ENCODE results near the gene ZNF320. TPM values are rescaled to one million over a fixed set of nuclear protein-coding genes. Genes with fewer than 3 reads are reported as not detected.
"Not testable (repeated sequence)": the region's sequence is repeated elsewhere in the genome, so short reads cannot be mapped to it uniquely, and the experiment has no call there.

ZNF320 gene
- total RNA-seq, 1 donor from 2014 or later, result 38.1 TPM

DNA sequence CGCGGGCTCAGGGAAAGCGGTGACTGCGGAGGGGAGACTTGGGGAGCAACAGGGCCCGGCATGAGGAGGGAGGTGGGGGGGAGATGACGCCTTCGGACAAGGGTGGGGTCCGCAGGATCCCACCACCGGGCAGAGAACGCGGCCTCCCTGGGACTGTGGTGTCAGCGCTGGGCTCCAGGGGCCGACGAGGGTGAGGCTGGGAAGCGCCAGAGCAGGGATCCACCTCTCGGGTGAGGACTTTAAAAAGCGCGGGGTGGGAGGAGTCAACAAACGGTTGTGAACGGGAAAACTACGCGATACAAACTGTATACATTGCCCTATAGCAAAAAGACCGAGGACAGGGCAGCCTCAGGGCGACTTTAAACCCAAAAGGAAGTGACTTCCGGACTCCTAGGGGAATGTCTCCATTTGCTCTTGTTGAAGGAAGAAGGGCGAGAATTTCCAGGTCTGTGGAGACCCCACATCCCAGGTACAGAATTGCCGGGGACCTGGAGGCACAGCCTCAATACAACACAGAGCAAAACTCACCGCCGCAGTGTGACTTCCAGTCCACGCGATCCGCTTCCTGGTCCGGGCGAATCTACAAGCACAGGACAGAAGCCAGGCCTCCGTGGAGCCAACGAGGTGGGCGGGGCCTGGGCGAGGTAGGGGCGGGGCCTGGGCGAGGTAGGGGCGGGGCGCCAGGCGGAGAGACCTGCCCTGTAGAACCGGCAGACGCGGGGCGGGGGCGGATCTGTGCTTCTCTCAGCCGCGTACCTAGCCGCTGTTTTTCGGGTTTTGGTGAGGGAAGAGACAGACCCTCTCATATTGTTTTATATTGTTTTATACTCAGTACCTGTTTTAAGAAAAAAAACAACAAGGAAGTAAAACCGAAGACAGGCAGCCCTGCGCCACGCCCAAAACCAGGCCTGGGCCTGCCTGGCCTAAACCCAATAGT lies 25.7 kb upstream of the ZNF320 start, which contains the start of gene ZNF888:
TSS of gene ZNF888 (minus strand) at position 588 of the 937 bp plus-strand sequence. CDS start 5,555 bp downstream, outside the sequence.
- Mint-ChIP-seq H3K4me3 (peak within 1 kb of the TSS; percentile 94), H3K27me3 (ENCODE audit: low read depth) (no peaks in the 10 kb centered on the region), H3K9me3 (no peaks in the 10 kb centered on the region), H3K27ac (ENCODE audit: unreplicated experiment) (peak within 1 kb of the TSS; percentile 98), H3K36me3 (ENCODE audit: low read depth) (peaks cover 19% of the 10 kb centered on the region), H3K4me1 (peaks cover 34% of the 10 kb centered on the region)
- peak; percentile 70 for DNase-seq (ENCODE audit: low read depth, low spot score)
- TF ChIP-seq, protein P1, sequence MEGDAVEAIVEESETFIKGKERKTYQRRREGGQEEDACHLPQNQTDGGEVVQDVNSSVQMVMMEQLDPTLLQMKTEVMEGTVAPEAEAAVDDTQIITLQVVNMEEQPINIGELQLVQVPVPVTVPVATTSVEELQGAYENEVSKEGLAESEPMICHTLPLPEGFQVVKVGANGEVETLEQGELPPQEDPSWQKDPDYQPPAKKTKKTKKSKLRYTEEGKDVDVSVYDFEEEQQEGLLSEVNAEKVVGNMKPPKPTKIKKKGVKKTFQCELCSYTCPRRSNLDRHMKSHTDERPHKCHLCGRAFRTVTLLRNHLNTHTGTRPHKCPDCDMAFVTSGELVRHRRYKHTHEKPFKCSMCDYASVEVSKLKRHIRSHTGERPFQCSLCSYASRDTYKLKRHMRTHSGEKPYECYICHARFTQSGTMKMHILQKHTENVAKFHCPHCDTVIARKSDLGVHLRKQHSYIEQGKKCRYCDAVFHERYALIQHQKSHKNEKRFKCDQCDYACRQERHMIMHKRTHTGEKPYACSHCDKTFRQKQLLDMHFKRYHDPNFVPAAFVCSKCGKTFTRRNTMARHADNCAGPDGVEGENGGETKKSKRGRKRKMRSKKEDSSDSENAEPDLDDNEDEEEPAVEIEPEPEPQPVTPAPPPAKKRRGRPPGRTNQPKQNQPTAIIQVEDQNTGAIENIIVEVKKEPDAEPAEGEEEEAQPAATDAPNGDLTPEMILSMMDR (conservative IDR thresholded peaks at IDR 0.05), result no peak

DNA sequence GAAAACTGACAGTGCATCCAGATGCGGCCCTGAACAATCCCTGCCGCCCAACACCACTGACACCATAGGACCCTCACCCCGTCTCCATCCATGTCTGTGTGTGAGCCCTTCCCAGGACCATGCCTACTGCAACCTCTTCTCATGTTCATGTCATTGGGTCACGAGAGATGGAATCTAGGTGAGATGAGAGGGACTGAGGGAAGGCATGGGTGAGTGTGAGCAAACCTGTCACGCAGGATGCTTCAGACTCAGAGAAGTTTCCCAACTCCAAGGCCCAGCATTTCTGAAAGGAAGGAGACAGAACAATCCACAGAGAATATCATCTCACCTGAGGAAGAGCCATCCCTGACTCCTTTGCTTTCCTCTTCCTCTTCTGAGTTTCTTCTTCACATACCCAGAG lies 20.1 kb upstream of the ZNF320 start:
- peaks cover 17% of the 10 kb centered on the region for H3K4me1 Mint-ChIP-seq
- no peaks in the 10 kb centered on the region for H3K9me3 Mint-ChIP-seq
- H3K27ac Mint-ChIP-seq (ENCODE audit: unreplicated experiment), result peak overlapping the region; percentile 79
- DNase-seq (ENCODE audit: low read depth, low spot score), result no peak
- H3K27me3 Mint-ChIP-seq (ENCODE audit: low read depth), result no peaks in the 10 kb centered on the region
- H3K4me3 Mint-ChIP-seq, result peak overlapping the region; percentile 43
- peaks cover 17% of the 10 kb centered on the region for H3K36me3 Mint-ChIP-seq (ENCODE audit: low read depth)
- TF ChIP-seq, protein P1 (conservative IDR thresholded peaks at IDR 0.05), result no peak

DNA sequence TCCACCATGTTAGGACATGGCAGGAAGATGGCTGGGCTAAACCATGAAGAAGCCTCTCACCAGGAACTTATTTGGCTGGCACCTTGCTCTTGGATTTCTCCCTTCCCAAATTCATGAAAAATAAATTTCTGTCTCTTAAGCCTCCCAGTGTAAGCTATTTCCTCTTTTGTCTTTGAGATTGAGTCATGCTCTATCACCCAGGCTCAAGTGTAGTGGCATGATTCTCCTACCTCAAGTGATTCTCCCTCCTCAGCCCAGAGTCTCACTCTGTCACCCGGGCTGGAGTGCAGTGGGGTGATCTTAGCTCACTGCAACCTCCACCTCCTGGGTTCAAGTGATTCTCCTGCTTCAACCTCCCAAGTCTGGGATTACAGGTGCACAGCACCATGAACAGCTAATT lies 13.2 kb upstream of the ZNF320 start:
- H3K27ac Mint-ChIP-seq (ENCODE audit: unreplicated experiment), result no peak overlapping the region
- no peak for DNase-seq (ENCODE audit: low read depth, low spot score)
- peaks cover 2% of the 10 kb centered on the region for H3K9me3 Mint-ChIP-seq
- H3K27me3 Mint-ChIP-seq (ENCODE audit: low read depth), result no peaks in the 10 kb centered on the region
- TF ChIP-seq, protein P1 (conservative IDR thresholded peaks at IDR 0.05), result no peak
- H3K4me3 Mint-ChIP-seq, result no peak overlapping the region
- no peaks in the 10 kb centered on the region for H3K4me1 Mint-ChIP-seq
- peaks cover 40% of the 10 kb centered on the region for H3K36me3 Mint-ChIP-seq (ENCODE audit: low read depth)

DNA sequence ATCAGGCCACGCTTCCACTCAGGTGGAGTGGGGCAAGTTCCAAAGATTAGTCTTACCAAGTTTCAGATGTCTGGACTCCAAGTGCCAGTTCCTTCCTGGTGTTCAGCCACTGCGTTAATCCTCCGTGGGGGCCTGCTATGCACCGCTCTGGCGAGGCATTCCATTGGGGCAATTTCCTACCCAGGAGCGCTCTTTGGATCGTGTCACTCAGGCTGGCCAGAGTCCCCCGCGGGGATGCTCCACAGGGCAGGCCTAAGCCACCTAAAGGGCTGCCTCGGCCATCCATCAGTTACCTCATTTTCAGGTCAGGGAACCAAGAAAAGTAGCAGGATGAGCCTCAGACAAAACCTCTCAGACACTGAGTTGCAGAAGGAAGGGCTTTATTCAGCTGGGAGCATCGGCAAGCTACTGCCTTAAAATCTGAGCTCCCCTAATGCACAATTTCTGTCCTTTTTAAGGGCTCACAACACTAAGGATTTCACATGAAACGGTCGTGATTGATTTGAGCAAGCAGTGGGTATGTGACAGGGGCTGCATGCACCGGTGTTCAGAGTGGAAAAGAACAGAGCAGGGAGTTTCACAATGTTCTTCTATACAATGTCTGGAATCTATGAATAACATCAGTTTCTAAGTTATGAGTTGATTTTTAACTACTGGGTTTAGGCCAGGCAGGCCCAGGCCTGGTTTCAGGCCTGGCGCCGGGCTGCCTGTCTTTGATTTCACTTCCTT lies 6.8 kb upstream of the ZNF320 start:
- H3K27me3 Mint-ChIP-seq (ENCODE audit: low read depth); H3K4me1 Mint-ChIP-seq; H3K27ac Mint-ChIP-seq (ENCODE audit: unreplicated experiment); H3K4me3 Mint-ChIP-seq; DNase-seq (ENCODE audit: low read depth, low spot score); H3K9me3 Mint-ChIP-seq: not testable (repeated sequence)
- peaks cover 30% of the 10 kb centered on the region for H3K36me3 Mint-ChIP-seq (ENCODE audit: low read depth)

DNA sequence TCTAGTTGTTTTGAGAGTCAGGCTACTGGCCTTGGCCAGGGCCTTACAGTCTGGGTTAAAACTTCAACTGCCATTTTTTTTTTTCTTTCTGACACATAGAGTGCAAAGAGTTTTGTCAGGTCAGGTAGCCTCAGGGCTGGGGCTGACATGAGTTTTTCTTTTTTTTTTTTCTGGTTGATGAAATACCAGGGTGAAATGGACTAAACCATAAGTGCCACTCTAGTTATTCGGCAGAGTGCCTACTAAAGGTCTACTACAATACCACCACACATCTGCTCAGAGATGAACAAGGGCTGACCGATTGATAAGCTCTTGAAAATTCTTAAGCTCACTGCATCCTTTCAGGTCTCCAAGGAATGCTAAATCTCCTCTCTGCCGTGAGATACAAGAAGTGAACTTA lies 4.4 kb upstream of the ZNF320 start:
- Mint-ChIP-seq H3K9me3 (peaks cover 2% of the 10 kb centered on the region), H3K27ac (ENCODE audit: unreplicated experiment) (no peak overlapping the region), H3K4me1 (peaks cover 24% of the 10 kb centered on the region), H3K27me3 (ENCODE audit: low read depth) (no peaks in the 10 kb centered on the region), H3K4me3 (no peak overlapping the region), H3K36me3 (ENCODE audit: low read depth) (peaks cover 17% of the 10 kb centered on the region)
- TF ChIP-seq, protein P1 (conservative IDR thresholded peaks at IDR 0.05), result no peak
- no peak for DNase-seq (ENCODE audit: low read depth, low spot score)

DNA sequence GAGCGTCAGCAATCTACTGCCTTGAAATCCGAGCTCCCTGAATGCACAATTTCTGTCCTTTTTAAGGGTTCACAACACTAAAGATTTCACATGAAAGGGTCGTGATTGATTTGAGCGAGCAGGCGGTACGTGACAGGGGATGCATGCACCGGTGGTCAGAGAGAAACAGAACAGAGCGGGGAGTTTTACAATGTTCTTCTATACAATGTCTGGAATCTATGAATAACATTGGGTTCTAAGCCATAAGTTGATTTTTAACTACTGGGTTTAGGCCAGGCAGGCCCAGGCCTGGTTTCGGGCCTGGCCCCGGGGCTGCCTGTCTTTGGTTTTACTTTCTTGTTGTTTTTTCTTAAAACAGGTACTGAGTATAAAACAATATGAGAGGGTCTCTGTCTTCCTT lies 1.2 kb upstream of the ZNF320 start:
- not testable (repeated sequence) for H3K27me3 Mint-ChIP-seq (ENCODE audit: low read depth); H3K36me3 Mint-ChIP-seq (ENCODE audit: low read depth); H3K9me3 Mint-ChIP-seq; DNase-seq (ENCODE audit: low read depth, low spot score)
- Mint-ChIP-seq H3K27ac (ENCODE audit: unreplicated experiment) (peak overlapping the region; percentile 99), H3K4me3 (peak overlapping the region; percentile 98), H3K4me1 (peaks cover 38% of the 10 kb centered on the region)

All from neural crest cell (in vitro differentiated cells).